Aorta (tissue), 5 donors: ENCODE data around the gene IL18R1. TPM values are rescaled to one million over a fixed set of nuclear protein-coding genes. Genes with fewer than 3 reads are reported as not detected.

Experiments
- ATAC-seq: fragments of 200-7000 bp; cut with Tn5 transposase; one replicate; pipeline ENCODE4 v1.9.1; 2022; ENCODE audit warnings: moderate library complexity; ENCODE audit not compliant: low FRiP score
- DNase-seq, 2 donors: peaks; one replicate each; pipeline ENCODE4 v3.0.0-alpha.2; 2020
- H3K27ac ChIP-seq, 2 donors: one replicate each; pipeline ENCODE4 v1.5.1; 2013; ENCODE audit warnings: low read length in 2 of 2, mild to moderate bottlenecking in 2 of 2, moderate library complexity in 2 of 2, control low read depth in 1 of 2, inconsistent platforms in 1 of 2, low read depth in 1 of 2
- H3K27me3 ChIP-seq, 2 donors: one replicate each; pipeline ENCODE4 v1.6.1; 2013; ENCODE audit warnings: control low read depth in 1 of 2, low read length in 1 of 2, mild to moderate bottlenecking in 1 of 2, moderate library complexity in 1 of 2; ENCODE audit not compliant: insufficient read depth in 2 of 2, control insufficient read depth in 1 of 2
- H3K36me3 ChIP-seq, 2 donors: one replicate each; pipeline ENCODE4 v1.6.1; 2013; ENCODE audit warnings: control low read depth in 1 of 2, low read length in 1 of 2, mild to moderate bottlenecking in 1 of 2; ENCODE audit not compliant: insufficient read depth in 2 of 2, control insufficient read depth in 1 of 2
- H3K4me1 ChIP-seq, 2 donors: one replicate each; pipeline ENCODE4 v1.6.1; 2013; ENCODE audit warnings: low read length in 2 of 2, control low read depth in 1 of 2, mild to moderate bottlenecking in 1 of 2, moderate library complexity in 1 of 2; ENCODE audit not compliant: insufficient read depth in 2 of 2, control insufficient read depth in 1 of 2
- H3K4me3 ChIP-seq, 2 donors: one replicate each; pipeline ENCODE4 v1.5.1; 2013; ENCODE audit warnings: low read length in 2 of 2, control low read depth in 1 of 2, mild to moderate bottlenecking in 1 of 2
- H3K9me3 ChIP-seq: one replicate; pipeline ENCODE4 v1.6.1; 2013; ENCODE audit warnings: mild to moderate bottlenecking, low read length; ENCODE audit not compliant: control insufficient read depth
- WGBS, 2 donors: extraction: QIAGEN DNeasy Blood & Tissue Kit; methylation state at CpG; one replicate each; pipeline ENCODE4 v1.1.7; 2013; 5-methylcytosine and 5-hydroxymethylcytosine counted together
- intact Hi-C, 2 donors: fragments of 100-400 bp; cut with DNase I; formaldehyde crosslinking; loops; one replicate each; pipeline versions ENCODE4 v1.14.2 to v1.15.0; 2022
- polyA plus RNA-seq, 2 donors: library from polyadenylated mRNA; stranded (reverse); fragments of 200-250 nt; gene quantifications; one replicate each; pipeline ENCODE4 v1.2.3, GENCODE V29; 2013
- total RNA-seq, 2 donors: library from RNA; stranded (reverse); fragmentation: NEBNext Ultra II Directional; extraction: Animal tissue kit (Norgen Biotek cat#: 25700); gene quantifications; one replicate each; pipeline ENCODE4 v1.2.1, GENCODE V29; 2021
- donor health status: healthy with polysubstance abuse.
- donor health status: Bipolar disorder and iron deficiency.
- donor health status: DM: no; HTN: no; CAD: no.
- donor health status: DM: no; HTN: no; CAD: no.
- donor health status: DM: yes; HTN: yes; CAD: no.

Gene IL18R1
- total and polyA plus RNA-seq, 4 donors = 0.33 to 11.0 (median 4.8) TPM

DNA sequence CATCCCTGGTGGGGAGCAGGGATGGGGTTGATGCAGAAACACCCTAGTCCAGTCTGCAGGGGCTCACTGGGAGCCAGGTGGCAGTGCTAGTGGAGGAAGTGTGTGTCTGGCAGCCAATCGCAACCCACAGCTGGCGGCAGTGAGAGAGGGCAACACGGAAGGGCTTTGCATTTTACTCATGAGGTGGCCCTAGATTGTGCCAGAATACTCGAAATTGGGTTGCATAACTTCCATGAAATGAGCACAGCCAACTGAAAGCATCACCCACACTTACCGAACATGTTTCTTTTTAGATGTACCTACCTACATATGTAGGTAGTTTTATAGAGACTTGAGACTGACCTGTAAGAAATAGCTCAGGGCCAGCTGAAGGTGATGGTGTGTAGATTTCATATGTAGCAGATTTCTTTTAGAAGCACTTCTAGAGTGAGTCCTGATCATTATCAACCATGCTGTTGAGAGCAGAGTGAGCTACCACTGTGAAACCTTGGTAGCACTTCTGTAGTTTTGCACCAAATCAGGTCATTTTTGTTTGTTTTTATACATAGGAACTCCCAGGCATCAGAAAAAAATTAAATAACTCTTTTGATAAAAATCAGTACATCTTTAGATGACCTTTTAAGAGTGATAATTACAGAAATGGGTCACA, 13.0 kb downstream of the IL18R1 start:
- 88 to 92% methylated on average over 5 of the region's 5 CpGs for WGBS, 2 donors
- H3K36me3 ChIP-seq = no peaks in the 10 kb centered on the region
- no peaks in the 10 kb centered on the region for H3K4me1 ChIP-seq
- H3K27ac ChIP-seq = no peak overlapping the region
- ATAC-seq = no peak
- intact Hi-C loops = no loop called here
- H3K4me3 ChIP-seq = no peak overlapping the region
- peaks cover 2% of the 10 kb centered on the region for H3K9me3 ChIP-seq
- H3K27me3 ChIP-seq = no peaks in the 10 kb centered on the region
- no peak for DNase-seq

GRCh38 chr2:102369866-102370265, 14.3 kb downstream of the IL18R1 start:
- intact Hi-C loops = no loop called here
- Histone ChIP-seq H3K27ac (no peak overlapping the region), H3K4me3 (no peak overlapping the region), H3K9me3 (peaks cover 2% of the 10 kb centered on the region), H3K36me3 (no peaks in the 10 kb centered on the region), H3K4me1 (no peaks in the 10 kb centered on the region), H3K27me3 (no peaks in the 10 kb centered on the region)
- WGBS, 2 donors = 92 to 96% methylated on average over 1 of the region's 1 CpG
- ATAC-seq (no peak), DNase-seq (no peak)

GRCh38 chr2:102376052-102376591, 20.5 kb downstream of the IL18R1 start:
- WGBS, 2 donors = 78 to 88% methylated on average over 1 of the region's 1 CpG
- intact Hi-C loops = no loop called here
- Histone ChIP-seq H3K27me3 (no peaks in the 10 kb centered on the region), H3K27ac (no peak overlapping the region), H3K36me3 (no peaks in the 10 kb centered on the region), H3K4me3 (no peak overlapping the region), H3K4me1 (no peaks in the 10 kb centered on the region), H3K9me3 (no peaks in the 10 kb centered on the region)
- DNase-seq (no peak), ATAC-seq (no peak)

DNA sequence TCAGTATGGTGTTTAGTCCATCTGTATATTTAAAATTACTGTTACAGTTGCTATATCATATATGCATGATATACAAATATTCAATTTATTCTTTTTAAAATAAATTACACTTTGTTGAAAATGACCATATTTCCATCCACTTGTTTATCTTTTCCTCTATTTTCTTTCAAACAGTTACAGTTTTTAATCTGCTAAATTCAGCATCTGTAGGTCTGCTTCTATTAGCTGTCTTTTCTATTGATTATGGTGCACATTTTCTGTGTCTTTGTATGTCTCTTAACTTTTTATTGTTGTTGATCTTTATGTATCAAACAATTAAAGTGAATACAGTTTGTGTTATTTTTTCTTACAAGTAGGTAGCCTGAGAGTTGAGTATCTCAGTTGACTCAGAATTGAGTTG, 28.1 kb downstream of the IL18R1 start:
- Histone ChIP-seq H3K4me1 (no peaks in the 10 kb centered on the region), H3K27me3 (no peaks in the 10 kb centered on the region), H3K27ac (no peak overlapping the region), H3K4me3 (no peak overlapping the region), H3K36me3 (no peaks in the 10 kb centered on the region), H3K9me3 (peaks cover 3% of the 10 kb centered on the region)
- ATAC-seq = no peak
- intact Hi-C loops = no loop called here
- DNase-seq = no peak

- Histone ChIP-seq H3K9me3 (peaks cover 3% of the 10 kb centered on the region), H3K4me3 (no peak overlapping the region), H3K4me1 (no peaks in the 10 kb centered on the region), H3K27ac (no peak overlapping the region), H3K36me3 (no peaks in the 10 kb centered on the region), H3K27me3 (no peaks in the 10 kb centered on the region)
- ATAC-seq (no peak), DNase-seq (no peak)
- intact Hi-C loops = no loop called here
- WGBS, 2 donors = 85% methylated on average over 1 of the region's 1 CpG
These were observed 29.9 kb downstream of the IL18R1 start for GRCh38 chr2:102385522-102385921.

- no peak overlapping the region for H3K4me3 ChIP-seq
- intact Hi-C loops = no loop called here
- H3K27me3 ChIP-seq = no peaks in the 10 kb centered on the region
- no peaks in the 10 kb centered on the region for H3K36me3 ChIP-seq
- ATAC-seq (no peak), DNase-seq (no peak)
- H3K27ac ChIP-seq = no peak overlapping the region
- no peaks in the 10 kb centered on the region for H3K4me1 ChIP-seq
- peaks cover 3% of the 10 kb centered on the region for H3K9me3 ChIP-seq
- WGBS, 2 donors = 71 to 77% methylated on average over 3 of the region's 3 CpGs
These were observed 30.4 kb downstream of the IL18R1 start for GRCh38 chr2:102386004-102386403.

DNA sequence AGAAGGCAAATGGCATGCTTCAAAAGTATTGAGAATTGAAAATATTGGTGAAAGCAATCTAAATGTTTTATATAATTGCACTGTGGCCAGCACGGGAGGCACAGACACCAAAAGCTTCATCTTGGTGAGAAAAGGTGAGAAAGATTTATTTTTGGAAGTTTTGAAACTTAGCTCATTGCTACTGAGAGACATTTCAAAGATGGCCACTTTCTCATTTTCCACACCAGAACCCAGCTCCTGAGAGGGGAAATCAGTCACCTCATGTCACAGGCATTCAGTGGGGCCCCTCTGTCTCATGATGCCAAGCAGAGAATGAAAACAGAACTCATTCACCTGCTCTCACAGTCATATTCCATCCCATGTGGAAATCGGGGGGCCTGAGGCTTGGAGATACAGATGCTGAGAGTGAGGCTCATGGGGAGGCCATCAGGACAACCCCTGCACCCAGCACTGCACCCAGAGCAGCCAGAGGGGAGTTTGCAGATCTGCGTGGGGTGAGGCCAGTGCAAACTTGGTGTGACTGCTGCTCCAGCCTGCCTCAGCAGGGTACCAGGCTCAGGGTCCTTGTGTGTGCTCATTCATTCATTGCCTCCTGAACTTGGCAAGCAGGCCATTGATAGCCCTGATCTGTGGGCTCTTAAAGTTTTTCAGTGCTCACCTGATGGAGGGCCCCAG, 31.4 kb downstream of the IL18R1 start:
- intact Hi-C loops = no loop called here
- WGBS, 2 donors = 89 to 91% methylated on average over 3 of the region's 3 CpGs

GRCh38 chr2:102387763-102388546, 32.4 kb downstream of the IL18R1 start:
- Histone ChIP-seq H3K4me3 (no peak overlapping the region), H3K27me3 (no peaks in the 10 kb centered on the region), H3K9me3 (peaks cover 3% of the 10 kb centered on the region), H3K36me3 (no peaks in the 10 kb centered on the region), H3K4me1 (no peaks in the 10 kb centered on the region), H3K27ac (no peak overlapping the region)
- WGBS, 2 donors = 94 to 96% methylated on average over 7 of the region's 7 CpGs
- no peak for DNase-seq
- intact Hi-C loops = no loop called here
- no peak for ATAC-seq

More for the DNA sequence above, 31.4 kb downstream of the IL18R1 start:
- H3K4me1 ChIP-seq = no peaks in the 10 kb centered on the region
- no peaks in the 10 kb centered on the region for H3K36me3 ChIP-seq
- no peak overlapping the region for H3K4me3 ChIP-seq
- no peaks in the 10 kb centered on the region for H3K27me3 ChIP-seq
- DNase-seq = no peak
- H3K27ac ChIP-seq = no peak overlapping the region
- ATAC-seq = no peak
- peaks cover 3% of the 10 kb centered on the region for H3K9me3 ChIP-seq
